ENCODE measurements around the gene SERPINE2.

Gene SERPINE2

GRCh38 chr2:223991611-223992010, 47.5 kb downstream of the SERPINE2 start:
- TF ChIP-seq CTCF (conservative IDR thresholded peaks at IDR 0.05) = no peak
- TF ChIP-seq ZFX (IDR thresholded peaks at IDR 0.05) = no peak
- no peak overlapping the region for H3K27ac ChIP-seq

GRCh38 chr2:223989856-223990232, 49.2 kb downstream of the SERPINE2 start:
- no peak overlapping the region for H3K27ac ChIP-seq
- TF ChIP-seq CTCF (conservative IDR thresholded peaks at IDR 0.05) (no peak), ZFX (IDR thresholded peaks at IDR 0.05) (no peak)

GRCh38 chr2:223989206-223989855, 49.8 kb downstream of the SERPINE2 start:
- no peak for TF ChIP-seq ZFX (IDR thresholded peaks at IDR 0.05)
- TF ChIP-seq CTCF (conservative IDR thresholded peaks at IDR 0.05) = peak; percentile 82
- no peak overlapping the region for H3K27ac ChIP-seq

- no peak for TF ChIP-seq CTCF (conservative IDR thresholded peaks at IDR 0.05)
- TF ChIP-seq ZFX (IDR thresholded peaks at IDR 0.05) = no peak
- H3K27ac ChIP-seq = peak overlapping the region; percentile 32; the same call in 1 of the 2 replicates
These were observed 57.8 kb downstream of the SERPINE2 start for GRCh38 chr2:223981241-223981640.

- peak overlapping the region; percentile 32; the same call in 1 of the 2 replicates for H3K27ac ChIP-seq
- TF ChIP-seq ZFX (IDR thresholded peaks at IDR 0.05) (no peak), CTCF (conservative IDR thresholded peaks at IDR 0.05) (no peak)
These were observed 58.3 kb downstream of the SERPINE2 start for GRCh38 chr2:223980803-223981202.

GRCh38 chr2:223980397-223980735, 58.7 kb downstream of the SERPINE2 start:
- TF ChIP-seq CTCF (conservative IDR thresholded peaks at IDR 0.05) (no peak), ZFX (IDR thresholded peaks at IDR 0.05) (no peak)
- peak overlapping the region; percentile 32; the same call in 1 of the 2 replicates for H3K27ac ChIP-seq

- H3K27ac ChIP-seq = no peak overlapping the region
- TF ChIP-seq CTCF (conservative IDR thresholded peaks at IDR 0.05) (no peak), ZFX (IDR thresholded peaks at IDR 0.05) (no peak)
These were observed 59.2 kb downstream of the SERPINE2 start for GRCh38 chr2:223979730-223980396.
